Measurements from ENCODE around the gene CDR2.

DNA sequence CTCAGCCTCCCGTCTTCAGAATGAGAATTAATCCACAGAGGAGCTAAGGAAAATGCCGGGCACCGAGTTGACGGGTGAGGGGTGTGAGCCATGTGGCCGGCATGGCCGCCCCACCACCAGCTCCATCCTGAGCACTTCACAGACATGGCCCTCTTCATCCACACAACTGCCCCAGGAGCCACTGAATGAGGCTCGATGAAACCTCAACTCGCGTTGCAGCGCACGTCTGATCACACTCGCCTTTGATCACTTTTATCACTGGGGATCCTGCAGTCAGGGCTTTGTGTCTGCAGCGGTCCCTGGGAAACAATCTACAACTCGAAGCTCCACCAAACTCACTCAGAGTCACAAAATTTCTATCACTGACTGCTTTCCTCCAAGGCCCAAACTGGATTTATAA is 46.7 kb upstream of the CDR2 start:
- no peak for TF ChIP-seq EZH2 (IDR thresholded peaks at IDR 0.05)
- TF ChIP-seq POLR2AphosphoS5 (IDR thresholded peaks at IDR 0.05; ENCODE audit: borderline replicate concordance, low read depth, low read length) = no peak

Data from SK-N-MC (cell line).